ENCODE data around the gene MYO1B. TPM values are rescaled to one million over a fixed set of nuclear protein-coding genes. Genes with fewer than 3 reads are reported as not detected.

Gene MYO1B
- polyA plus RNA-seq, 1 donor from 2014 or later, result 72.2 TPM

DNA sequence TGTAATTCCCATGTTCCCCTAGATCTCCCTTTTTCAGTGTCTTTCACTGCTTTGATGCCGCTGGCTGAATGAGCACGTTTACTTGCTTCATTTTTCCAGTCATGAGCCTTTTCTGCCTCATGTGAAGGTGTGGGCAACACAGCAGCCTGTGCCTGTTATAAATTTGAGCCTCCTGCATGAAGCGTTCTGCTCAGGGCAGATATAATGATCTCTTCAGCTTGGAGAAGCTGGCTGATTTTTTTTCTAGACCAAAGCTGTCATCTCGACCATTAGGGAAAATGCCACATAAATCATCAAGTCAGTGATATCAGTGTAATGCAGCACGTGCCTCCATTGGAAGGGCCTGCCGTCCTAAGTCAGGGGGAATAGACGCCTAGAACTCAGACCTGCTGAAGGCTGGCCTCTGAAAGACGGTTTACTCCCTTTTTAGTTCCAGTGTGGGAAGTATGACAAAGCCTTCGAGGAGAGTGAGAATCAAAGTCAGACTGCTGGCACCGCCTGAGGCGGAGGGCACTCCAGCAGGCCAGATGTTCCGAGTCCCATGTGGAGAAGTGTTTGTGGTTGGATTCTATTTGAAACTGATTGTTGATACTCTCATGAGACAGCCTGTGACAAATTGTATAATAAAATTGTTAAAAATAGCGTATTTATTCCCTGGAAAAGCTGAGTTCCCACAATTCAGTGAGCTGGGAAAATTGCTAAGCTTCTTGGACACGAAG is 196.5 kb downstream of the MYO1B start:
- no peaks in the 10 kb centered on the region for H3F3A ChIP-seq (ENCODE audit: insufficient read depth, low read length, poor library complexity, severe bottlenecking)
- no peaks in the 10 kb centered on the region for H3K9me2 ChIP-seq (ENCODE audit: insufficient read depth, low read length)
- no peak overlapping the region for H3K9ac ChIP-seq (ENCODE audit: low read length)
- H3K27ac ChIP-seq (ENCODE audit: low read length), result no peak overlapping the region
- no peak for TF ChIP-seq EP300 (conservative IDR thresholded peaks at IDR 0.05; ENCODE audit: poor library complexity, severe bottlenecking)
- no peak for TF ChIP-seq RAD21 (conservative IDR thresholded peaks at IDR 0.05)
- TF ChIP-seq POLR2AphosphoS5 (IDR thresholded peaks at IDR 0.05), result no peak
- no peaks in the 10 kb centered on the region for H3K9me3 ChIP-seq (ENCODE audit: low read length)
- H2AFZ ChIP-seq (ENCODE audit: low read depth, low read length), result no peak overlapping the region
- H3K27me3 ChIP-seq (ENCODE audit: insufficient read depth, low read depth, low read length), result no peaks in the 10 kb centered on the region
- no peaks in the 10 kb centered on the region for H3K79me2 ChIP-seq (replicated peaks; ENCODE audit: insufficient read depth, low read length)
- H3K36me3 ChIP-seq (ENCODE audit: insufficient read depth, low read length), result no peaks in the 10 kb centered on the region
- H3K4me3 ChIP-seq (ENCODE audit: low read length), result no peak overlapping the region
- no peaks in the 10 kb centered on the region for H4K20me1 ChIP-seq (ENCODE audit: insufficient read depth)
- H3K4me2 ChIP-seq (ENCODE audit: low read length), result no peak overlapping the region

DNA sequence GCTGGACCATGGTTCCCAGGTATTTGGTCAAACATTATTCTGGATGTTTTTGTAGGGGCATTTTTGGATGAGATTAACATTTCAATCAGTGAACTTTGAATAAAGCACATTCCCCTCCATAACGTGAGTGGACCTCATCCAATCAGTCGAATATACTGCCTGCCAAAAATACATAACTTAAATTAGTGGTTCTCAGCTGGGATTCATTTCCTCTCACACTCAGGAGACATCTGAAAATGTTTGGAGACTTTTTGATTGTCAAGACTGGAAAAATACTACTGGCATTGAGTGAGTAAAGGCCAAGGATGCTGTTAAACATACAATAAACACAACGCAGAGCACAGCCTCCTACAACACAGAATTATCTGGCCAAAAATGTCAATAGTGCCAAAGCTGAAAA is 198.2 kb downstream of the MYO1B start:
- H3K36me3 ChIP-seq (ENCODE audit: insufficient read depth, low read length), result no peaks in the 10 kb centered on the region
- H4K20me1 ChIP-seq (ENCODE audit: insufficient read depth), result no peaks in the 10 kb centered on the region
- H3K27ac ChIP-seq (ENCODE audit: low read length), result no peak overlapping the region
- no peak overlapping the region for H3K9ac ChIP-seq (ENCODE audit: low read length)
- no peak overlapping the region for H3K4me3 ChIP-seq (ENCODE audit: low read length)
- H3K79me2 ChIP-seq (replicated peaks; ENCODE audit: insufficient read depth, low read length), result no peaks in the 10 kb centered on the region
- no peaks in the 10 kb centered on the region for H3K9me2 ChIP-seq (ENCODE audit: insufficient read depth, low read length)
- TF ChIP-seq, protein P1, sequence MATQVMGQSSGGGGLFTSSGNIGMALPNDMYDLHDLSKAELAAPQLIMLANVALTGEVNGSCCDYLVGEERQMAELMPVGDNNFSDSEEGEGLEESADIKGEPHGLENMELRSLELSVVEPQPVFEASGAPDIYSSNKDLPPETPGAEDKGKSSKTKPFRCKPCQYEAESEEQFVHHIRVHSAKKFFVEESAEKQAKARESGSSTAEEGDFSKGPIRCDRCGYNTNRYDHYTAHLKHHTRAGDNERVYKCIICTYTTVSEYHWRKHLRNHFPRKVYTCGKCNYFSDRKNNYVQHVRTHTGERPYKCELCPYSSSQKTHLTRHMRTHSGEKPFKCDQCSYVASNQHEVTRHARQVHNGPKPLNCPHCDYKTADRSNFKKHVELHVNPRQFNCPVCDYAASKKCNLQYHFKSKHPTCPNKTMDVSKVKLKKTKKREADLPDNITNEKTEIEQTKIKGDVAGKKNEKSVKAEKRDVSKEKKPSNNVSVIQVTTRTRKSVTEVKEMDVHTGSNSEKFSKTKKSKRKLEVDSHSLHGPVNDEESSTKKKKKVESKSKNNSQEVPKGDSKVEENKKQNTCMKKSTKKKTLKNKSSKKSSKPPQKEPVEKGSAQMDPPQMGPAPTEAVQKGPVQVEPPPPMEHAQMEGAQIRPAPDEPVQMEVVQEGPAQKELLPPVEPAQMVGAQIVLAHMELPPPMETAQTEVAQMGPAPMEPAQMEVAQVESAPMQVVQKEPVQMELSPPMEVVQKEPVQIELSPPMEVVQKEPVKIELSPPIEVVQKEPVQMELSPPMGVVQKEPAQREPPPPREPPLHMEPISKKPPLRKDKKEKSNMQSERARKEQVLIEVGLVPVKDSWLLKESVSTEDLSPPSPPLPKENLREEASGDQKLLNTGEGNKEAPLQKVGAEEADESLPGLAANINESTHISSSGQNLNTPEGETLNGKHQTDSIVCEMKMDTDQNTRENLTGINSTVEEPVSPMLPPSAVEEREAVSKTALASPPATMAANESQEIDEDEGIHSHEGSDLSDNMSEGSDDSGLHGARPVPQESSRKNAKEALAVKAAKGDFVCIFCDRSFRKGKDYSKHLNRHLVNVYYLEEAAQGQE (IDR thresholded peaks at IDR 0.05; ENCODE audit: borderline replicate concordance), result no peak
- TF ChIP-seq, protein P2, sequence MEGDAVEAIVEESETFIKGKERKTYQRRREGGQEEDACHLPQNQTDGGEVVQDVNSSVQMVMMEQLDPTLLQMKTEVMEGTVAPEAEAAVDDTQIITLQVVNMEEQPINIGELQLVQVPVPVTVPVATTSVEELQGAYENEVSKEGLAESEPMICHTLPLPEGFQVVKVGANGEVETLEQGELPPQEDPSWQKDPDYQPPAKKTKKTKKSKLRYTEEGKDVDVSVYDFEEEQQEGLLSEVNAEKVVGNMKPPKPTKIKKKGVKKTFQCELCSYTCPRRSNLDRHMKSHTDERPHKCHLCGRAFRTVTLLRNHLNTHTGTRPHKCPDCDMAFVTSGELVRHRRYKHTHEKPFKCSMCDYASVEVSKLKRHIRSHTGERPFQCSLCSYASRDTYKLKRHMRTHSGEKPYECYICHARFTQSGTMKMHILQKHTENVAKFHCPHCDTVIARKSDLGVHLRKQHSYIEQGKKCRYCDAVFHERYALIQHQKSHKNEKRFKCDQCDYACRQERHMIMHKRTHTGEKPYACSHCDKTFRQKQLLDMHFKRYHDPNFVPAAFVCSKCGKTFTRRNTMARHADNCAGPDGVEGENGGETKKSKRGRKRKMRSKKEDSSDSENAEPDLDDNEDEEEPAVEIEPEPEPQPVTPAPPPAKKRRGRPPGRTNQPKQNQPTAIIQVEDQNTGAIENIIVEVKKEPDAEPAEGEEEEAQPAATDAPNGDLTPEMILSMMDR (IDR thresholded peaks at IDR 0.05; ENCODE audit: poor library complexity, severe bottlenecking), result no peak
- TF ChIP-seq EZH2 (IDR thresholded peaks at IDR 0.05; ENCODE audit: borderline replicate concordance, insufficient read depth, low read length, poor library complexity, severe bottlenecking) (no peak), EP300 (conservative IDR thresholded peaks at IDR 0.05; ENCODE audit: poor library complexity, severe bottlenecking) (no peak), TAF1 (IDR thresholded peaks at IDR 0.05; ENCODE audit: low read depth) (no peak), SMC3 (conservative IDR thresholded peaks at IDR 0.05; ENCODE audit: poor library complexity) (no peak), POLR2AphosphoS5 (IDR thresholded peaks at IDR 0.05) (no peak), RAD21 (conservative IDR thresholded peaks at IDR 0.05) (no peak), MXI1 (conservative IDR thresholded peaks at IDR 0.05; ENCODE audit: poor library complexity, severe bottlenecking) (no peak)
- no peak overlapping the region for H3K4me2 ChIP-seq (ENCODE audit: low read length)
- no peaks in the 10 kb centered on the region for H3K9me3 ChIP-seq (ENCODE audit: low read length)
- no peaks in the 10 kb centered on the region for H3F3A ChIP-seq (ENCODE audit: insufficient read depth, low read length, poor library complexity, severe bottlenecking)
- no peak overlapping the region for H2AFZ ChIP-seq (ENCODE audit: low read depth, low read length)
- no peaks in the 10 kb centered on the region for H3K27me3 ChIP-seq (ENCODE audit: insufficient read depth, low read depth, low read length)
